HL-60 (cell line): Measurements from ENCODE around the gene CTSL.

Source experiments
- DNase-seq, 2 experiments: peaks; one replicate each; pipeline ENCODE4 v3.0.0-alpha.2; 2010 to 2020; ENCODE audit warnings: low read depth in 1 of 2, low spot score in 1 of 2
- H3K27ac ChIP-seq: fragments of 250-450 bp; sonication (Bioruptor Pico); replicated peaks from 2 replicates; pipeline ENCODE4 v1.5.1; 2020; ENCODE audit warnings: mild to moderate bottlenecking, moderate library complexity
- H3K27me3 ChIP-seq: fragments of 250-450 bp; sonication (Bioruptor Pico); 2 replicates; pipeline ENCODE4 v1.5.1; 2021; ENCODE audit warnings: mild to moderate bottlenecking, moderate library complexity; ENCODE audit not compliant: insufficient read depth, poor library complexity, severe bottlenecking
- H3K4me3 ChIP-seq: replicated peaks from 2 replicates; pipeline ENCODE4 v1.5.1; 2011; ENCODE audit warnings: mild to moderate bottlenecking, control low read depth, low read length; ENCODE audit not compliant: insufficient read depth
- CTCF ChIP-seq: IDR thresholded peaks from one replicate; pipeline ENCODE4 v1.5.1; 2011; ENCODE audit warnings: low read length, control low read depth, inconsistent platforms; ENCODE audit not compliant: insufficient read depth
- GABPA ChIP-seq: IDR thresholded peaks from 2 replicates; pipeline ENCODE4 v1.6.1; 2012; ENCODE audit warnings: low read depth
- POLR2AphosphoS5 ChIP-seq: IDR thresholded peaks from 2 replicates; pipeline ENCODE4 v1.6.1; 2012; ENCODE audit warnings: low read depth
- REST ChIP-seq: IDR thresholded peaks from 2 replicates; pipeline ENCODE4 v1.6.1; 2012; ENCODE audit warnings: low read depth; ENCODE audit not compliant: insufficient replicate concordance
- SPI1 ChIP-seq: IDR thresholded peaks from 2 replicates; pipeline ENCODE4 v1.6.1; 2012; ENCODE audit warnings: low read depth, mild to moderate bottlenecking, borderline replicate concordance

The CTSL gene

DNA sequence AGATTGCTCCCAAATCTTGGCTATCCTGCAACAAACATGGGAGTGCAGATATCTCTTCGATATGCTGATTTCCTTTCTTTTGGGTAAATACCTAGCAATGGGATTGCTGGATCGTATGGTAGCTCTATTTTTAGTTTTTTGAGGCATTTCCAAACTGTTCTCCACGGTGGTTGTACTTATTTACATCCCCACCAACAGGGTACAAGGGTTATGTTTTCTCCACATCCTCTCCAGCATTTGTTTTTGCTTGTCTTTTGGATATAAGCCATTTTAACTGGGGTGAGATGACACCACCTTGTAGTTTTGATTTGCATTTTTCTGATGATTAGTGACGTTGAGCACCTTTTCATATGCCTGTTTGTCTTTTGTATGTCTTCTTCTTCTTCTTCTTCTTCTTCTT is 20.3 kb downstream of the CTSL start:
- Histone ChIP-seq H3K27me3 (no peaks in the 10 kb centered on the region), H3K27ac (no peak overlapping the region), H3K4me3 (no peak overlapping the region)
- DNase-seq: no peak
- TF ChIP-seq POLR2AphosphoS5 (no peak), CTCF (no peak), REST (no peak), SPI1 (no peak), GABPA (no peak)

- DNase-seq: no peak
- Histone ChIP-seq H3K4me3 (no peak overlapping the region), H3K27ac (no peak overlapping the region), H3K27me3 (no peaks in the 10 kb centered on the region)
- TF ChIP-seq POLR2AphosphoS5 (no peak), REST (no peak), GABPA (no peak), CTCF (no peak), SPI1 (no peak)
These were observed 23.0 kb downstream of the CTSL start for GRCh38 chr9:87748881-87749280.

GRCh38 chr9:87749335-87750035 is 23.6 kb downstream of the CTSL start:
- H3K27me3 ChIP-seq: no peaks in the 10 kb centered on the region
- no peak overlapping the region for H3K27ac ChIP-seq
- no peak overlapping the region for H3K4me3 ChIP-seq
- TF ChIP-seq CTCF (no peak), GABPA (no peak)
- no peak for DNase-seq

DNA sequence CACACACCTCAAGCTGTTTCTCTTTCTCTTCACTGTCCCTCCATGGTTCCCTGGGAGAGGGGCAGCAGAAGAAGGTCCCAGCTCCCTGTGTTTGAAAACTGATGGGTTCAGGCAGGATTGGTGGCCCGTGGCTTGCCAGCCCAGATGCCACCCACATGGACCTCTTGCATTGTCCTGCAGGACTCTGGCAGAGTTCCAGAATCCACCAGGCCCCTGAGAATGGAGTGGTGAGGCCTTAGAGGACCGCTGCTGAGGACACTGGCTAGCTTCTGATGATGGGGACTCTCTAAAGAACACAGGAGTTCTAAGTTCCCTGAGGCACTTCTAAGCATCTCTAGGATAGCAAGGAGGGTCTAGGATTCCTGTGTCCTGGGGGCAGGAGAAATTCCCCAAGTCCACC is 24.8 kb downstream of the CTSL start:
- no peaks in the 10 kb centered on the region for H3K27me3 ChIP-seq
- TF ChIP-seq REST: no peak
- no peak for TF ChIP-seq POLR2AphosphoS5
- TF ChIP-seq GABPA: no peak
- TF ChIP-seq CTCF: no peak
- no peak for TF ChIP-seq SPI1

More for the DNA sequence above, 24.8 kb downstream of the CTSL start:
- H3K4me3 ChIP-seq: no peak overlapping the region
- no peak for DNase-seq
- H3K27ac ChIP-seq: no peak overlapping the region
